GM21737 (cell line): ENCODE measurements around the gene PDSS2.
"Not testable (repeated sequence)": the region's sequence is repeated elsewhere in the genome, so short reads cannot be mapped to it uniquely, and the experiment has no call there.

ENCODE experiments used
- ATAC-seq: cut with Tn5 transposase; IDR thresholded peaks from one replicate; pipeline ENCODE4 v1.9.1; 2021; ENCODE audit warnings: mild to moderate bottlenecking, moderate library complexity; ENCODE audit not compliant: unreplicated experiment

Gene PDSS2

DNA sequence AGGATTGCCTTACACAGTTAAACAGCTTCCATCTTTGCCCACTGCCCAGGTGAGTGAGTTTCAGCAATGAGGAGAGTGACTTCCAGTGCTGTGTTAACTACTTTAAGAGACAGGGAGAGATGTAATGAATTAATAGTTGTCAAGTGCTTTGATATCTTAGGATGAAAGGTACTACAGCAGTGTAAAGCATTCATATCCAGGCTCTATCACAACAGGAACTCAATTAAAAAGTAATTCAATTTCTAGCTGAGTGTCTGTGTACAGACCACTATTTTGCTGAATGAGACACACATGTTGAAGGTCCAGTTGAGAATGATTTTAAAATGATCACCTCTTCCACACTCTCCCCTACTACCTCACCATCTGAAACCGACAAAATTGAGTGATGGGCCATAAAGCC lies 273.3 kb downstream of the PDSS2 start:
- no peak for ATAC-seq

DNA sequence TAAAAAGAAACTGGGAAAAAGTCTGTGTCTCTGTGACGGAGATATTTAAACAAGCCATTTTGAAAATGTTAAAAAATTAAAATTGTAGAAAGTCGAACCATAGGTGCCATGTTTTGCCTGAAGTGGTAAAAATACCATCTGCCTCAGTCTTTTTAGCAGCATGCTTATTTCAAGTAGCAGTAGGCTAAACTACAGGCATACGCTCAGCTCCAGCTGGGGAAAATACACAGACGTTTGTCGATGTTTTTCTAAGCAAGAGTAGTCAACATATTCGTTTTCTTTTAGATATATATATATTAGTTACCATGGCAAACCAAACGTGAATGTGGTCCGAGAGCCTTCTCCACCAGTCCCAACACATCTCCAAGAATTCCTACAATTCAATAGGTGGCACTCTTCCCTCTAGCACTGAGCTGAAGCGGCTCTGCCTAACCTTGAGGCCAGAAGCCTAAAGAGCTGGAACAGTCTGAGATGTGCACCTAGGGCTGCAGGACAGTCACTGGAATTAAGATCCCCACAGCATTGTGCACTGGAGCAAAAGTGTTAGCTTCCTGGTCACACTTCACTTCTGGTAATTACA lies 273.9 kb downstream of the PDSS2 start:
- no peak for ATAC-seq

DNA sequence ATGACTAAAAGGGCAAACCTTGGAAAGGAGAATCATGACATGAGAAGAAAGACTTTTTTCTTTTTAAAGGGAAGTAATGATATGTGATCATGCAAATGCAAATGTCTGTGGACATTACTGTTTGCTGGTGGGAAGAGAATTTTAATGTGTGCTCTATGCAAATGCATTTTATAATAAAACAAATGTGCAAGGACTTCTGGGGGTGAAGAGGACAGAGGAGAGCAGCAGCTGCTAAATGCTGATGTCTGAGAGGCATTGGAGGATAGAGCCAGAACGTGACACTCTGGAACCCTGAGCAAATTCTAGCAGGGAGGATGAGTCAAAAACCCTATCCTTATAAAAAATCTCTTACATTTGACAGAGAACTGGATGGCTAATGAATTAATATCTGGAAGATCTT lies 274.9 kb downstream of the PDSS2 start:
- no peak for ATAC-seq

DNA sequence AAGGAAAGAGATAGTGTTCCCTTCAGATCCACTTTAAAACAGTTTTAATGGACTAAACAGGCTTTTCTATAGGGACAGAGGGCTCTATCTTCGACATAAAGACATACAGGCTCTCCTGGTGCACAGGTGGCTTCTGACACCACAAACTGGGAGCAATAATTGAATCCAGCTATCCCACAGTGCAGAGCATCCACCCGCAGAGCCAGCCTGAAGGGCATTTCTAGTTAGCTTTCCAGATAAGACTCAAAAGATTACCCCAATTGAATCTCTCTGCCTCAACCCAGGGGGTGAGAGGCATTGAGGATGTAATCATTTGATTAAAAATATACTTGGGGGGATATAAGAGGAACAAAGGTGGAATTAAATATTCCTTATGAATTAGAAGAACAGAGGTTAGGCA lies 279.3 kb downstream of the PDSS2 start:
- ATAC-seq: no peak

DNA sequence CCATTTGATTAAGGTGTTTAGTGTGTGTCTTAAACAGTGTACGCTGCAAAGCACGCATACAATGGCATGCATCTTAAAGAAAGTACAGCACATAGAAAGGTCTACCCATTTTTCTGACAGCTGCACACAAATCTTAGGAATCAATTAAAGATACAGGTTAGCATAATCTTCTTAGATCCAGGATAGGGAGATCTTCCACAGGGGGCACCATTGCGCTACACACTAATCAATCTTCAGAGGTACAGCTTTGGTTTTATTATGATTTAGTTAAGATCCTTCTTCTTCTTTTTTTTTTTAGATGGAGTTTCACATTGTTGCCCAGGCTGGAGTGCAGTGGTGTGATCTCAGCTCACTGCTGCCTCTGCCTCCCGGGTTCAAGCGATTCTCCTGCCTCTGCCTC lies 280.4 kb downstream of the PDSS2 start:
- no peak for ATAC-seq

DNA sequence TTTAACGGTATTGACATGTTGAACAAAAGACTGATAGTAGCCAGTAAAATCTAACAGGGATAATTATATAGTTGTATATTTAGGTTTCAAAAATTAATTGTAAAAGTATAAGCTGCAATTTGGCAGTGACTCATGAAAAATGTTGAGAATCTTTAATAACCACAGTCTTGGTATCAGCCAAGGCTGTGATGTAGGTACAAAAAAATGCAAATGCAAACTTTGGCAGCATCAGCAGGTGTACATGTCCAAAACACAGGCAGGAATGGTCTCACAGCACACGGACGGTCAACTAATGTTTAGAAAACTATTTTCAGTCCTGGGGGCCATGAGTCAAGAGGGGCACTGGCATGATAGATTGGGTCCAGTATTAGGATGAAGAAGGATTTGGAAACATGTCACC lies 285.6 kb downstream of the PDSS2 start:
- no peak for ATAC-seq

DNA sequence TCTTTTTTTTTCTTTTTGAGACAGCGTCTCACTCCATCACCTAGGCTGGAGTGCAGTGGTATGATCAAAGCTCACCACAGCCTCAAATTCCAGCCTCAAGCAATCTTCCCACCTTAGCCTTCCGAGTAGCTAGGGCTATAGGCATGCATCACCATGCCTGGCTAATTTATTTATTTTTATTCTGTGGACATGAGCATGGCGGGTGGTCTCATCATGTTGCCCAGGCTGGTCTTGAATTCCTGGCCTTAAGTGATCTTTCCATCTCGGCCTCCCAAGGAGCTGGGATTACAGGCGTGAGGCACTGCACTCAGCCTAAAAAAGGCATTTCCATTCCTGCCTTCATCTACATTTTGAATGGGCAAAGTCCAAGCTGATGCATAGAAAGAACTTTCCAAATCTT lies 287.9 kb downstream of the PDSS2 start:
- no peak for ATAC-seq

DNA sequence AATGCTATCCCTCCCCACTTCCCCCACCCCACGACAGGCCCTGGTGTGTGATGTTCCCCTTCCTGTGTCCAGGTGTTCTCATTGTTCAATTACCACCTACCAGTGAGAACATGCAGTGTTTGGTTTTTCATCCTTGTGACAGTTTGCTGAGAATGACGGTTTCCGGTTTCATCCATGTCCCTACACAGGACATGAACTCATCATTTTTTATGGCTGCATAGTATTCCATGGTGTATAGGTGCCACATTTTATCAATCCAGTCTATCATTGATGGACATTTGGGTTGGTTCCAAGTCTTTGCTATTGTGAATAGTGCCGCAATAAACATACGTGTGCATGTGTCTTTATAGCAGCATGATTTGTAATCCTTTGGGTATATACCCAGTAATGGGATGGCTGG lies 295.1 kb downstream of the PDSS2 start:
- not testable (repeated sequence) for ATAC-seq

DNA sequence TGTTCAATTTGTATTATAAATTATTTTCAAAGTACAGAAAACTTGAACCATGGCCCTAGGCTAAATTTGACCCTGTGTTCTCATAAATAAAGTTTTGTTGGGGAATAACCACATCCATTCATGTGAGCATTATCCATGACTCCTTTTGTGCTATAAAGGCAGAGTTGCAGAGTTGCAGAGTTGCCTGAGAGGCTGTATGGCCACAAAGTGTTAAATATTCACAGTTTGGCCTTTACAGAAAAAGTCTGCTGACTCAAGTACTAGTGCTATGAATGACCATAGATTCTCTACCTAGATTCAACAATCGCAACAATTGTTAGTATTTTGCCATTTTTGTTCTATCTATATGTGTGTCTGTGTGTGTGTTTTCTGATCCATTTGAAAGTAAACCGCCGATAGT lies 297.8 kb downstream of the PDSS2 start:
- no peak for ATAC-seq

DNA sequence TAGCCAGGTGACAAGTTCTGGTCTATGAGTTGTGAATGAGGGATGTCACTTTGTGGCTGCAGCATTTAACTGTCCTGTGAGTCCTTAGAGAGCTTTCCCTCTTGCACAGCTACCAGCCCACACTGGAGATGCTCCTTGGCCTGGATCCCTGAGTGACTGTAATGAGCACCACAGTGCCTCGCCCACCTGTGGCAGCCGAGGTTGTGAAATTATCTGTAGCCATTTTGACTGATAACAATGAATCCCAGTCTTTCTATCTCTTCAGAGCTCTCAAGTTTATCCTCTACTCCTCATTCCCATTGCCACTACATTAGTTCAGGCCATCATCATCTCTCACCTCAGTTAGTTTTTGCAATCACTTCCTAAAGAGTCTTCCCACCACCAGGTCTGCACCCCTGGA lies 302.7 kb downstream of the PDSS2 start:
- no peak for ATAC-seq

DNA sequence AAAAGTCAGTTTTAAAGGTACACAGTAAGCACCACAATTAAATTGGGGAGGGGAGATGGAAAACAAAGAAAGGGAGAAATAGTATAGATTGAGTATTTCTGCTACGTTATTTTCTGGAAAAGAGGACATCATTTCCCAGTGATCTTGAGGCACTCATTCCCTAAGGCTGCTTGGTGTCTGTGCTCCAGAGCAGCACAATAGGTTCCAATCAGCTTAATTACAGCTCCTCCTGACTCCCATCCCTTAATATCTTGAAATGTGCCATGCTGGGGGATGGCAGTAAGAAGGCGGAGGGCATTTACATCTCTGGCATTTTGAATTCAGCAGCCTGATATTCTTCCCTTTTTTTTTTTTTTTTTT lies 304.6 kb downstream of the PDSS2 start:
- no peak for ATAC-seq

DNA sequence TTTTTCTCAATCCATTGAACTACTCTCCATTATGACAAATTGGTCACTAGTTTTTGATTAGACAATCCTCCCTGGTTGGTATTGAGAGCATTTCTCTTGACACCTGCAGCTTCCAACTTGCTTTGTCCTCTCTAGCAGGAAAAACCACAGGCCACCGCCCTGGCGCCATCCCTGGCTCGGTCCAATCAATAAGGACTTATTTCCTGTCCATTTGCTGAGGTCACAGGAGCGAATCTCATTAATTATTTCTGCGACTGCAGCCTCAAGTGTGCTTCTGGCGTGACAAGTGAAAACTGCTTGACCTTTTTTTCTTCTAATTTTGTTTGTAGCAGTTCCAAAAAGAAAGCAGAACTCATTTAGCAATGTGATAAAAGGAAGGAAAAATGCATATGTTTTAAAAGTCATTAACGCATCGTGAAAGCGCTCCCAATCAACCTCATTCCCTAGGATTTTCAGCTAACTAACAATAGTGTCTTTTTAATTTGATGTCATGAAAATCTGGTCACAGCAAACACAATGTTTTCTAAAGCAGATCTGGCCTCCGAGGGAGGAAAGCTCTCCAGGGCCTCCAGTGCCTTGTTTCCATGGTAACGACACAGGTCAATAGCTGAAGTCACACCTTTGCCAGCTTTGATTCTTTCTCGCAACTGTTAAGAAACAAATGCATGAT lies 305.1 kb downstream of the PDSS2 start:
- ATAC-seq: no peak

DNA sequence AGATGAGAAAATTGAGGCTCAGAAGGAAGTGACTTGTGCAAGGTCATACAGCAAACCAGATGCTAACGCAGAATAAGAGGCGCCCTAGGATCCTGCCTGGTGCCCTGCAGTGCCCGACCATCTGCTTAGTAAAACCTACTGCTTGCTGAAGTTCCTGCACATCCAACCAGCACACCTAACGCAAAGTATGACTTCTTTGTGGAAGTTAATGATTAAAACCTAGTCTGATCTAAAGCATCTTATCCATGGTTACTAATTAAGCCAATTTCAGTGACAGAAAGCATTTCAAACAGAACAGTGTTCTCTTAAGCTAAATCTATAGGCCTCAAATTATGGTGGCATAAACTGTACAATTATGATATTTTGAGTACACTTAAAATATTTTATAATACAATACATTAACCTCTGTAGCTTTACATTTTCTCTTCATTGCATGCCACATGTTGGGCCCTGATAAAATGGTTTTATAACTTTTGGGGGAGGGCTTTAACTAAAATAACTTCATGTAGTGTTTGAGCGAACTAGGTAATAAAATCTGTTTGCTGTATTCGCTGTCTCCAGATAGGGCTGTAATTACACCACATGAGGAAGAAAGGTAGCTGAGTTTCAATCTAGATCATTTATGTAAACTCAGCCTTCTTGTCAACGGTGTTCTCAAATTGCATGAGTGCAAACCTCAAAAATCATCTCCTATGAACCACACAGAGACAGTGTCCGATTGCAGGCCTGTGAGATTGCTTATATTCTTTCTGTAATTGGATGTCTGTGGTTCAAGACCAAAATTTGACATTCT lies 306.5 kb downstream of the PDSS2 start:
- ATAC-seq: no peak

DNA sequence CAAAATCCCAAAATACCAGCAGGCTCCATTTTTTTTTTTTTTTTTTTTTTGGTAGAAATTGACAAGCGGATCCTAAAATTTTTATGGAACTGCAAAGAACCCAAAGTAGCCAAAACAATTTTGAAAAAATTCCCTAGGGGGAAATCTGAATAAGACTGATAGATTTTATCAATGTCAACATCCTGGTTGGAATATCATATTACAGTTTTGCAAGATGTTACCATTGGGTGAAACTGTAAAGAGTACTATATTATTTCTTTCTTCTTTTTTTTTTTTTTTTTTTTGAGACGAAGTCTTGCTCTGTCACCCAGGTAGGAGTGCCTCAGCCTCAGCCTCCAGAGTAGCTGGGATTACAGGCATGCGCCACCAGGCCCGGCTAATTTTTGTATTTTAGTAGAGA lies 314.7 kb downstream of the PDSS2 start:
- no peak for ATAC-seq

DNA sequence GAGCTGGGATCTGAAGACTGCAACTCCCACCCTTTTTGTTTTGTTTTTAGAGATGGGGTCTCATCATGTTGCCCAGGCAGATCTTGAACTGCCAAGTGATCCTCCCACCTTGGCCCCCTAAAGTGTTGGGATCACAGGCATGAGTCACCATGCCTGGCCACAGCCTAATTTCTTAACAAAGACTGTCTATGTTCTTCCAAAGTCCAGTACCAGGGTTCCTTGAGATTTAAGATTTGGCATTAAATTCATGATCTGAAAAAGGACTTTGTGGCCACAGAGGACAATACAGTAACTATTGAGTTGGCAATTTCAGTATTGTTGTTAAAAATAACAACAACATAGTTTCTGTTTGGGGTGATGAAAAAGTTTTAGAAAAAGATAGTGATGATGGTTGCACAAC lies 315.4 kb downstream of the PDSS2 start:
- no peak for ATAC-seq

DNA sequence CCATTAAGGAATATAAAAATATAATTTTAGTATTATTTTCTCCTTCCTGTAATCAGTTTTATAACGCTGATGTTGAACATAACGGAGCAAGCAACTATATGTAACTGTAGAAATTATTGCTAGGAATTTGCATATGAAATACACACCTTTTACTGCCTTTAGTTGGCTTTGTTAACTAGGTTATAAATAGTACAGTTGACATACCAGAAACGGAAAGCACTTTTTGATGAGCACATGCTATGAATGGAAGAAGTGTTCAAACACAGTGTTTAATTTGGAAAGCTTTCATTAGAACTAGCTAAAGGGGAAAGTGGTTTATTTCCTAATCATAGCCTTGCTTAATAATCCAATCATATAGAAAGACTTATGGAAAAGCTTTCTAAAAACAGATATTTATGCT lies 318.8 kb downstream of the PDSS2 start:
- no peak for ATAC-seq

DNA sequence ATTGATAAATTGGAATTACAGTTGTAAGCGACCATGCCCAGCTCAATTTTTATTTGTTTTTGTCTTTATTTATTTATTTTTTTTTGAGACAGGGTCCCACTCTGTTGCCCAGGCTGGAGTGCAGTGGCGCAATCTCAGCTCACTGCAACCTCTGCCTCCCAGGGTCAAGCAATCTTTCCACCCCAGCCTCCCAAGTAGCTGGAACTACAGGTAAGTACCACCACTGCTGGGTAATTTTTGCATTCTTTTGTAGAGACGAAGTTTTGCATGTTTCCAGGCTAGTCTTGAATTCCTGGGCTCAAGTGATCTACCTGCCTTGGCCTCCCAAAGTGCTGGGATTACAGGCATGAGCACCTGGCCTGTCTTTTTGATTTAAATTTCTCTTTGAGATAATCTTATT lies 323.0 kb downstream of the PDSS2 start:
- not testable (repeated sequence) for ATAC-seq

DNA sequence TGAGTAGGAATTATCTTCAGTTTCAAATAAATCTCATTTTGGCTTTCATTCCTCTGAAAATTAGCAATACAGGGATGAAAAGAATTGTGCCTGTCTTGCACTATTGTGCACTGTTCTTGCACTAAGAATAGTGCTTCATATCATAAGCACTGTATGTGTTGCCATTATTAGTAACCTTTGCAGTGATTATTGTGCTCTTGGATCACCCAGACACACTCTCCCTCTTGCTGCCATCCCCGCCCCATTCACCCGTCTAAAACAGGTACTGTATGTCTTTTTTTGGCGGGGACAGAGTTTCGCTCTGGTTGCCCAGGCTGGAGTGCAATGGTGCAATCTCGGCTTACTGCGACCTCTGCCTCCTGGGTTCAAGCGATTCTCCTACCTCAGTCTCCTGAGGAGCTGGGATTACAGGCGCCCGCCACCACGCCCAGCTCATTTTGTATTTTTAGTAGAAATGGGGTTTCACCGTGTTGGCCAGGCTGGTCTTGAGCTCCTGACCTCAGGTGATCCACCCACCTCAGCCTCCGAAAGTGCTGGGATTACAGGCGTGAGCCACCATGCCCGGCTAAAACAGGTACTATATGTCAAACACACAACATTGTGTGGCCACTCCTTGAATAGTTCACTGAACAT lies 324.2 kb downstream of the PDSS2 start:
- ATAC-seq: not testable (repeated sequence)

DNA sequence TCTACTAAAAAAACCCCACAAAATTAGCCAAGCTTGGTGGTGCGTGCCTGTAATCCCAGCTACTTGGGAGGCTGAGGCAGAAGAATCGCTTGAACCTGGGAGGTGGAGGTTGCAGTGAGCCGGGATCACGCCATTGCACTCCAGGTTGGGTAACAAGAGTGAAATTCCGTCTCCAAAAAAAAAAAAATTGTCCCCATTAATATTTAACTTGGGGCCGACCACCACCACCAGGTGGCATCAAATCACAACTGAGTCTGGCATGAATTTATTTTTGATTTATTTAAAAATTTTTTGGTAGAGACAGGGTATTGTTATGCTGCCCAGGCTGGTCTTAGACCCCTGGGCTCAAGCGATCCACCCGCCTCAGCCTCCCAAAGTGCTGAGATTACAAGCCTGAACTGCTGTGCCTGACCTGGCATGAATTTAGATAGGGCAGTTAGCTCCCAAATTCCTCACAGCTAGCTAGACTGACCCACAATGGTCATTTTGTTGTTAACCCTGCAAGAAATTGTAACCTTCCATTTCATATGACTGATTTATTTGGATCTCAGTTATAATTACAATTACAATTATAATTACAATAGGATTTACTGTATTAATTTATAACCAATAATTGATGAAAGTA lies 326.9 kb downstream of the PDSS2 start:
- ATAC-seq: no peak

DNA sequence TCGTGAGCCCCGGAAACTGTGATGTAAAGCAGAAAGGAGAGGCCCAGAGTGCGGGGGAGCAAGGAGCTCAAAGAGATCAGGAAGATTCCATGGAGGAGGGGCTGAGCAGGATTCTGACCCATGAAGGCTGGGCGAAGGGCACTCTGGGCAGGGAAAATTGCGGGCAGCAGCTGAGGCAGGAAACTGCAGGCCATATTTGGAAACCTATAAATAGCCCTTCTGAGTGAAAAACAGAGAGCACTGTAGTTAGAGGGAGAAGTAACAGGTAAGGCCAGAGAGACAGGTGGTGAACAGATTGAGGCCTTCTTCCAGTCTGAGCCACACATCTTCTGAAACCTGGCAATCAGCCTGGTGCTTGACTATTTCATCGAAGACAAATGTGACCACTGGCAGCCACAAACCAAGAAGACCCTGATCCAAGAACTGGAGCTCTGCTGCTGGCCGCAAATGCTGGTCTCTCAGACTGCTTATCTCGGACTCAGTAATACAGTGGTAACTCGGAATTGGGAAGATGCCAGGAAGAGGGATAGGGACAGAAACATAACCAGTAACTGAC lies 329.9 kb downstream of the PDSS2 start:
- no peak for ATAC-seq

DNA sequence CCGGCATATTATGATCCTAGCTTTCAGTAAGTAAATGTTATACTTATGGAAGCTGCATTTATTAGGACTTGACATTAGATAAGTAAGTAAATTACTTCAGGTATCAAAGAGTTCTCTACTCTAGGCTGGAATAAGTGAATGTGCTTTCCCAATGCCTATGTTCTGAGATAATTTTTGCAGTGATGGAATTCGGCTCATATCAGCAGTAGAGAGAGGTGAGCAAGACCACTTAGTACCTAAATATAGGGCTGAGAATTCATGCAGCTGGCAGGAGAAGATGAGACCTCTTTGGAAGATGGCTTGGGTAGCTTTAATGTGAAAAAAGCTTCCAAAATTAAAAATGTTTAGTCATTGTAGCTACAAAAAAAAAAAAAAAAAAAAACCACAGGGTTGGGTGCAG lies 330.8 kb downstream of the PDSS2 start:
- ATAC-seq: no peak
